ENCODE results near the gene ARRDC4. TPM values are rescaled to one million over a fixed set of nuclear protein-coding genes. Genes with fewer than 3 reads are reported as not detected.

ARRDC4 gene
- total and polyA plus RNA-seq, 9 of the 15 experiments (the other 6 are each of a cell fraction or from before 2014, with no cell fraction given), result 4.3 to 16.1 (median 14.4) TPM

- TF ChIP-seq, protein P1, sequence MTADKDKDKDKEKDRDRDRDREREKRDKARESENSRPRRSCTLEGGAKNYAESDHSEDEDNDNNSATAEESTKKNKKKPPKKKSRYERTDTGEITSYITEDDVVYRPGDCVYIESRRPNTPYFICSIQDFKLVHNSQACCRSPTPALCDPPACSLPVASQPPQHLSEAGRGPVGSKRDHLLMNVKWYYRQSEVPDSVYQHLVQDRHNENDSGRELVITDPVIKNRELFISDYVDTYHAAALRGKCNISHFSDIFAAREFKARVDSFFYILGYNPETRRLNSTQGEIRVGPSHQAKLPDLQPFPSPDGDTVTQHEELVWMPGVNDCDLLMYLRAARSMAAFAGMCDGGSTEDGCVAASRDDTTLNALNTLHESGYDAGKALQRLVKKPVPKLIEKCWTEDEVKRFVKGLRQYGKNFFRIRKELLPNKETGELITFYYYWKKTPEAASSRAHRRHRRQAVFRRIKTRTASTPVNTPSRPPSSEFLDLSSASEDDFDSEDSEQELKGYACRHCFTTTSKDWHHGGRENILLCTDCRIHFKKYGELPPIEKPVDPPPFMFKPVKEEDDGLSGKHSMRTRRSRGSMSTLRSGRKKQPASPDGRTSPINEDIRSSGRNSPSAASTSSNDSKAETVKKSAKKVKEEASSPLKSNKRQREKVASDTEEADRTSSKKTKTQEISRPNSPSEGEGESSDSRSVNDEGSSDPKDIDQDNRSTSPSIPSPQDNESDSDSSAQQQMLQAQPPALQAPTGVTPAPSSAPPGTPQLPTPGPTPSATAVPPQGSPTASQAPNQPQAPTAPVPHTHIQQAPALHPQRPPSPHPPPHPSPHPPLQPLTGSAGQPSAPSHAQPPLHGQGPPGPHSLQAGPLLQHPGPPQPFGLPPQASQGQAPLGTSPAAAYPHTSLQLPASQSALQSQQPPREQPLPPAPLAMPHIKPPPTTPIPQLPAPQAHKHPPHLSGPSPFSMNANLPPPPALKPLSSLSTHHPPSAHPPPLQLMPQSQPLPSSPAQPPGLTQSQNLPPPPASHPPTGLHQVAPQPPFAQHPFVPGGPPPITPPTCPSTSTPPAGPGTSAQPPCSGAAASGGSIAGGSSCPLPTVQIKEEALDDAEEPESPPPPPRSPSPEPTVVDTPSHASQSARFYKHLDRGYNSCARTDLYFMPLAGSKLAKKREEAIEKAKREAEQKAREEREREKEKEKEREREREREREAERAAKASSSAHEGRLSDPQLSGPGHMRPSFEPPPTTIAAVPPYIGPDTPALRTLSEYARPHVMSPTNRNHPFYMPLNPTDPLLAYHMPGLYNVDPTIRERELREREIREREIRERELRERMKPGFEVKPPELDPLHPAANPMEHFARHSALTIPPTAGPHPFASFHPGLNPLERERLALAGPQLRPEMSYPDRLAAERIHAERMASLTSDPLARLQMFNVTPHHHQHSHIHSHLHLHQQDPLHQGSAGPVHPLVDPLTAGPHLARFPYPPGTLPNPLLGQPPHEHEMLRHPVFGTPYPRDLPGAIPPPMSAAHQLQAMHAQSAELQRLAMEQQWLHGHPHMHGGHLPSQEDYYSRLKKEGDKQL (CRISPR knock-in tag; IDR thresholded peaks at IDR 0.05; ENCODE audit: borderline replicate concordance), result no peak
- TF ChIP-seq POLR2A (conservative IDR thresholded peaks at IDR 0.05), result no peak
- TF ChIP-seq, protein P2, sequence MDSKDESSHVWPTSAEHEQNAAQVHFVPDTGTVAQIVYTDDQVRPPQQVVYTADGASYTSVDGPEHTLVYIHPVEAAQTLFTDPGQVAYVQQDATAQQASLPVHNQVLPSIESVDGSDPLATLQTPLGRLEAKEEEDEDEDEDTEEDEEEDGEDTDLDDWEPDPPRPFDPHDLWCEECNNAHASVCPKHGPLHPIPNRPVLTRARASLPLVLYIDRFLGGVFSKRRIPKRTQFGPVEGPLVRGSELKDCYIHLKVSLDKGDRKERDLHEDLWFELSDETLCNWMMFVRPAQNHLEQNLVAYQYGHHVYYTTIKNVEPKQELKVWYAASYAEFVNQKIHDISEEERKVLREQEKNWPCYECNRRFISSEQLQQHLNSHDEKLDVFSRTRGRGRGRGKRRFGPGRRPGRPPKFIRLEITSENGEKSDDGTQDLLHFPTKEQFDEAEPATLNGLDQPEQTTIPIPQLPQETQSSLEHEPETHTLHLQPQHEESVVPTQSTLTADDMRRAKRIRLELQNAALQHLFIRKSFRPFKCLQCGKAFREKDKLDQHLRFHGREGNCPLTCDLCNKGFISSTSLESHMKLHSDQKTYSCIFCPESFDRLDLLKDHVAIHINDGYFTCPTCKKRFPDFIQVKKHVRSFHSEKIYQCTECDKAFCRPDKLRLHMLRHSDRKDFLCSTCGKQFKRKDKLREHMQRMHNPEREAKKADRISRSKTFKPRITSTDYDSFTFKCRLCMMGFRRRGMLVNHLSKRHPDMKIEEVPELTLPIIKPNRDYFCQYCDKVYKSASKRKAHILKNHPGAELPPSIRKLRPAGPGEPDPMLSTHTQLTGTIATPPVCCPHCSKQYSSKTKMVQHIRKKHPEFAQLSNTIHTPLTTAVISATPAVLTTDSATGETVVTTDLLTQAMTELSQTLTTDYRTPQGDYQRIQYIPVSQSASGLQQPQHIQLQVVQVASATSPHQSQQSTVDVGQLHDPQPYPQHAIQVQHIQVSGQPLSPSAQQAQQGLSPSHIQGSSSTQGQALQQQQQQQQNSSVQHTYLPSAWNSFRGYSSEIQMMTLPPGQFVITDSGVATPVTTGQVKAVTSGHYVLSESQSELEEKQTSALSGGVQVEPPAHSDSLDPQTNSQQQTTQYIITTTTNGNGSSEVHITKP (IDR thresholded peaks at IDR 0.05; ENCODE audit: partially characterized antibody), result peak; percentile 83
- TF ChIP-seq HEY1 (CRISPR knock-in tag; IDR thresholded peaks at IDR 0.05; ENCODE audit: borderline replicate concordance), result no peak
- no peak for TF ChIP-seq ZNF23 (CRISPR knock-in tag; IDR thresholded peaks at IDR 0.05)
- TF ChIP-seq TEAD4 (IDR thresholded peaks at IDR 0.05; ENCODE audit: low read length), result no peak
- no peak for TF ChIP-seq TEAD4 (CRISPR knock-in tag; IDR thresholded peaks at IDR 0.05; ENCODE audit: borderline replicate concordance)
- no peak for TF ChIP-seq ZNF274 (IDR thresholded peaks at IDR 0.05; ENCODE audit: borderline replicate concordance, low read depth, low read length)
- no peak for TF ChIP-seq SPI1 (IDR thresholded peaks at IDR 0.05; ENCODE audit: borderline replicate concordance, low read depth, low read length)
- TF ChIP-seq ZNF124 (CRISPR knock-in tag; IDR thresholded peaks at IDR 0.05), result no peak
- TF ChIP-seq HMG20A (CRISPR knock-in tag; conservative IDR thresholded peaks at IDR 0.05), result no peak
- no peak for TF ChIP-seq FOXM1 (IDR thresholded peaks at IDR 0.05; ENCODE audit: low read depth)
- TF ChIP-seq FOXM1 (CRISPR knock-in tag; IDR thresholded peaks at IDR 0.05; ENCODE audit: low read depth), result no peak
- TF ChIP-seq KLF10 (CRISPR knock-in tag; IDR thresholded peaks at IDR 0.05), result no peak
- TF ChIP-seq ZNF232 (CRISPR knock-in tag; IDR thresholded peaks at IDR 0.05), result no peak
- no peak for TF ChIP-seq NR1H2 (CRISPR knock-in tag; IDR thresholded peaks at IDR 0.05)
- TF ChIP-seq HNRNPL (IDR thresholded peaks at IDR 0.05; ENCODE audit: low read depth, low read length), result no peak
- no peak for TF ChIP-seq SAFB2 (IDR thresholded peaks at IDR 0.05; ENCODE audit: borderline replicate concordance, low read depth, low read length, severe bottlenecking)
- no peak for TF ChIP-seq NCOA6 (IDR thresholded peaks at IDR 0.05)
- no peak for TF ChIP-seq ETS2 (tag; IDR thresholded peaks at IDR 0.05; ENCODE audit: borderline replicate concordance, poor library complexity, severe bottlenecking)
- no peak for TF ChIP-seq BCL6 (CRISPR knock-in tag; IDR thresholded peaks at IDR 0.05)
These were observed 808 bp downstream of the ARRDC4 start (continued) for GRCh38 chr15:97961067-97961954.
